ENCODE results near the gene SRPK2.

Gene SRPK2

DNA sequence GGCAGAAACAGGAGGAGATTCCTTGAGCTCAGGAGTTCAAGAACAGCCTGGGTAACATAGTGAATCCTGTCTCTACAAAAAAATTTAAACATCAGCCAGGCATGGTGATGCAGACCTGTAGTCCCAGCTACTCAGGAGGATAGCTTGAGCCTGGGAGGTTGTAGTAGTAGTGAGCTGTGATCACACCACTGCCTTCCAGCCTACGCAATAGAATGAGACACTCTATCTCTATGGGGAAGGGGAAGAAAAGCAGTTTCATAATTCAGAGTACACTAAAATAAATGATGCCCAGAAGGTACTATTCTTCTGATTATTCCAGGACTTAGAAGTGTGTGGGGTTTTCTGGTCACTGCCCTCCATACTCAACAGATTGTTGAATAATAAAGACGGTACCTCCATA lies 197.4 kb downstream of the SRPK2 start:
- no peak for DNase-seq (ENCODE audit: low spot score)

DNA sequence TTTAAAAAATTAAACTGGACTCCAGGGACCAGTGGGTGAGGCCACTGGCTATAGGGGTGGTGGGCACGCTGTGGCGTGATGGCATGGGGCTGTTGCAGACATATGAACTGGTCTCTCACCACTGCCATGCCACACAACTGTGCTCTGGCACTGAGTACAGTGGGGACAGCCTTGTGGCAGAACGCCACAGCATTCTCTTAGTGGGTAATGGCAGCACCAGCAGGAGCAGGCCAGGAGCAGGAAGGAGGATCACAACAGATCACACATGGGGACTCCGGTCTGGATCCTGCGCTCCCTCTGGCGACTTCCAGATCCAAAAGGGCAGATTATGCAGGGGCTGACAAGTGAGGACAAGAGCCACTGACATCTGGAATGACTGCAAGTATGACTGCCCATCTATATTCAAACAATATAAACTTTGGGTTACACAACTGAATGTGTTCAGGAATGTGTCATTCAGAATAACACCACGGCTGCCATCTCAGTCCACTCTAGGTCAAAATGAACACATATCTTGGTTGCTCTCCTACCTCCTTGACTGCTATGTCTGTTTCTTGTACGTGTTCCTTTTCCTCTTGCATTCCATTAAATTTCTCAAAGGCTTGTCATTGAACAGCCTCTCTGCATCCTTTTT lies 198.7 kb downstream of the SRPK2 start:
- no peak for DNase-seq (ENCODE audit: low spot score)

DNA sequence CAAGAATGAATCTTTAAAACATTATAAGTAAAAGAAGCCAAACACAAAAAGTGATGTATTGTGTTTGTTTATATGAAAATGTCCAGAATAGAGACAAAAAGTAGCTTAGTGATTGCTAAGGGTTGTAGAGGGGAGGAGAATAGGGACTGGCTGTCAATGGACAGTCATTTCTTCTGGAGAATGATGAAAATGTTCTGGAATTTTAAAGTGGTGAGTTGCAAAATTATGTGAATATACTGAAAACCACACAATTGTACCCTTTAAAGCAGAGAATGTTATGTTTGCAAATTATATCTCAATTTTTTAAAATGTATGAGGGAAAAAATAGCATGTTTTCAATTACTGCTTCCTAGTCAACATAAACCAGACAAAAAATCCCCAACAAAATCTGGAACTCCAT lies 200.5 kb downstream of the SRPK2 start:
- DNase-seq (ENCODE audit: low spot score): no peak

DNA sequence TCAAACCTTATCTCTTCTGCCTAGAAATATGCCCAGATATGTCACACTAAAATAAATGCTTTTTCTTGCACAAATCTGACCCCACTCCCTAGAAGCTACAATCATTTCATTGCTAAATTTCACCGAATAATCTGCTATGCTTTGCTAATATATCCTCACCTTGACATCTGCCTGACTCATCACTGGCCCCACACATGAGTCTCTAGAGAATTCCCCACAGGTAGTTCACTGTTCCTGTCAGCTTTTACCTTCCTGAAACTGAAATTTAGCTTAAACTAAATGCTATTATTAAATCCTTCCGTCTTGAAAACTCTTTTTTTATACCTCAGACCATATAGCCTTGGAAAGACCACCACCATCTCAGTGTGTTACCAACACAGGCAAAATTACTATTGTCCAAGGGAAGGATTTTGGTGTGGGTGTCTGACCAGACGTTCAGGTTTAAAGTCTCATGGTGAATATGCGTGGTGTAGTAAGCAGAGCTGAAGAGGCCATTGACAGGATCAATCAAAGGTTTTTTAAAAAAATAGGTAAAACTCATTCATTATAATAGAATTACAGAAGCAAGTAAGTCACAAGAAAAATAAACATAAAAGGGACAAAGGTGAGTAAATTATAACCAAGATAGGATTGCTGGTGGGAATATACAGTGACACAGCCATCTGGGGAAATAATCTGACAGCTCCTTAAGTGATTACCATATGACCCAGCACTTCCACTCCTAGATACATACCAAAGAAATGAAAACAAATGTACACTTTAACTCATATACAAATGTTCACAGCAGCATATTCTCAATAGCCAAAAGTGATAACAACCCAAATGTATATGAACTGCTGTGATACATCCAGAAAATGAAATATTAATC lies 201.2 kb downstream of the SRPK2 start:
- no peak for DNase-seq (ENCODE audit: low spot score)

DNA sequence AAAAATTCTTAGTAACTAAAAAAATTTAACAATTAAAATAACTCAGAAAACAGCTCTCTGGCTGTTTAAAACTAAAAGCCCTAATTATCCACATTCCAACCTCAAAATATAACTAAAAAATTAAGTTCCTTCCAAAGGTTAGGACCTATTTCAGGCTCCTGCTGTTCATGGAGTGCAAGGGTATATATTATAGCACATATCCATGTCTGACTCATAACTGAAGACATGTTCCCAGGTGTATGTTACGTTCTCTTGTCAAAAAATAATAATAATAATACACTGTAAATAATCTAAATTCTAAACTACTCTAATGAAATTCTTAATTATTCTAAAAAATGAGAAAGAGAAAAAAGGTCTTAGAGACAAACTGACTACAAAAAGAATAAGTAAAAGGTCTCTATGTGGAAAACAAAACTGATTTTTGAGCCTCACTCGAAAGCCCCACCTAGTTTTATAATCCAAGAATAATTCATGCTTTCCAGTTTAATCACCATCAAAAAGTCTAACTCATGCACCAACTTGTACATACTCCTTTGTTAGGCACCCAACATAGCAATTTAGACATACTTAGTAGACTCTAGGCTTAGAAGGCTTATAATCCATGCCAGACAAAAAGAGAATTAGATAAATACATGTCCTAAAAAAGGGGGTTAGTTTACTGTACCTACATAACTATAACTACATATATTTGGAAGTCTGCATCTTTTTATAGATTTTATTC lies 203.3 kb downstream of the SRPK2 start:
- DNase-seq (ENCODE audit: low spot score): no peak

DNA sequence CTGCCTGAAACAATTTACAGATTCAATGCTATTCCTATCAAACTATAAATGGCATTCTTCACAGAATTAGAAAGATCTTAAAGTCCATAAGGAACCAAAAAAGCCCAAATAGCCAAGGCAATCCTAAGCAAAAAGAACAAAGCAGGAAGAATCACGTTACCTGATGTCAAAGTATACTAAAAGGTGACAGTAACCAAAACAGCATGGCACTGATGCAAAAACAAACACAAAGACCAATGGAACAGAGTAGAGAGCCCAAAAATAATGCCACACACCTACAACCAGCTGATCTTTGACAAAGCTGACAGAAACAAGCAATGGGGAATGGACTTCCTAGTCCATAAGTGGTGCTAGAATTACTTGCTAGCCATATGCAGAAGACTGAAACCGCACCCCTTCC lies 208.7 kb downstream of the SRPK2 start:
- DNase-seq (ENCODE audit: low spot score): no peak

DNA sequence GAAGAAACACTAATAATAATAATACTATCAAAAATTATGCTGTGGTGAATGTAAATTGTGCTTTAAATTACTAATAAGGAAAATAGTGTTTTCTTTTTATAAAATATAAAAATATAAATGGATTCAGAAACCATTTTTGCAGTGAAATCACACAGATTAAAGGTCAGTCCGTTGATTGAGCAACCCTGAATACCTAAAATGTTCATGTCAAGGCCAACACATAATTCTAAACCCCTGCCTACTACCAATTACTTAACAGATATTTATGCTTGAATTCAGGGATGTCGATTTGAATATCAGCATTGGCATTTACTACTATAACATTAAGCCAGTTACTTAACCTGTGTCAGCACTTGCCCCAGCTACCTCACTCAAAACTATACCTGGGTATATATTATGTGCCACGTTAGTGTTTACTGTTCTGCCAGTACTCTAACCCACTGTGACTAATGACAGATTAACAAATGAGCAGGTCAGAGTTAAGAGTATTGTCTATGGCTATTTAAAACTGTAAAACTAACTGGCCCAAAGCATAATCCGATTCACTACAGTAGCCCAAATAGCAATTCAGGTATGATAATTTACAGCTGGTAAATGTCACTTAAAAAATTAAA lies 209.7 kb downstream of the SRPK2 start:
- no peak for DNase-seq (ENCODE audit: low spot score)

DNA sequence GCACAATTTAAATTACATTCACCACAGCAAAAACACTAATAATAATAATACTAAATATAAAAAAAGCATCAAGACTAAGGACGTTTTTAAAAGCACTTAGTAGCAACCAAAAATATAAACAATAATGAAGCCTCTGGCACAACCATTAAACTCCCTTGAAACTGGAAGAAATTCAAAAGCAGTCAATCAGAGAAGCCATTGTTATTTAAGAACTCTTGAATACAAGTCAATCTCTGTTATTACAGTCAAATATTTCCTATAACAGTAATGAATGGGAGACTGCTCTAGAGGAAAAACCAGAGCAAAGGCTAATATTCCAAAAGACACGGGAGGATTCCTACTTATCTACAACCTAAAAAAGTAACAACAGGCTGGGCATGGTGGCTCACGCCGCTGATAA lies 210.5 kb downstream of the SRPK2 start:
- no peak for DNase-seq (ENCODE audit: low spot score)

DNA sequence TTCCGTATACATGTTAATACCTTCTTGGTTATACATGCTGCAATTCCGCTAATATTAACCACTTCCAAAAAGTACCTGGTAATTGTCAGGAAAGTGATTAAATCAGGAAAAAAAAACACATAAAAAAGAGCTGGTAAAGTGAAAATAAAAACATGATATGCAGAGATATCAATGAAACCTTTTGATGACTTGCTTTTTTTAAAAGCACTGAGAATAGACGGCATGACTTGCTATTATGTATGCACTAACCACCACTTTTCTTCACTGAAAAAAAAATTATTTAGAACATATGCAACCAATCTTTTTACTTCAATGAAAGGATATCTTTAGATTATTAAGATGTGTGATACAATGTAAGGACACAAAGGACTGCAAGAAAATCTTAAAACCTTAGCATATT lies 211.7 kb downstream of the SRPK2 start:
- no peak for DNase-seq (ENCODE audit: low spot score)

DNA sequence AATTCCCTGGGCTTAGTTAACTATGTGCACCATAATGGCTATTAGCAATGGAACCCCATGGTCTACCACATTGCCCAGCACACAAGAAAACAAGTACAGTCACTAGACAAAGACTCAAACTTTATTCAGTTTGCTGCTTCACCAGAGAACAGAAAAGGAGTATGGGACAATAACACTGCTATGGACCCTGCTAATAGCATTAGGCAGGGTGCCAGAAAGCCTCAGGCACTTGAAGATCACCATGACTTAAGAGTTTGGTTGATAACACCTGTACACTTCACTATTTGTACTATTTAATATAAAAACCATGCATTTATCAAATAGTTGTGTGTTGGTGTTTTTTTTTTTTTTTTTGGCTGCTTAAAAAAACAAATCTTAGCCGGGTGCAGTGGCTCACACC lies 215.1 kb downstream of the SRPK2 start:
- no peak for DNase-seq (ENCODE audit: low spot score)

DNA sequence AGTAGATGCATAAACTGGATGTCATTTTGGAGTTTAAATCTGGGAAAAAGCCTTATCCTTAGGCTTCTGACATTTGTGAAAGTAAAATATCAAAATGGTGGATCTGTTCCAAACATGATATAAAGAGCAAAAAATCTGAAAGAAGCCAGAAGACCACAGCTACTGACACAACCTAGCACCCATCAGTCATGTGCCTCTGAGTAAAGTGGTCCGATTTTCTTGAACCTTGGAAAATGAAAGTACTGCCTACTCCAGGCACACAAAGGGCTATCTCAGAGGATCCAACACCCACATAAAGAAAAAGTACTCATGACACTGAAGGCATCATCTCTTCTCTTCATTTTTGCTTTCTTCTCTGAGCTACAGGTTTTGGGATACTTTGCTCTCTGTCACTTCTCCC lies 224.0 kb downstream of the SRPK2 start:
- no peak for DNase-seq (ENCODE audit: low spot score)

DNA sequence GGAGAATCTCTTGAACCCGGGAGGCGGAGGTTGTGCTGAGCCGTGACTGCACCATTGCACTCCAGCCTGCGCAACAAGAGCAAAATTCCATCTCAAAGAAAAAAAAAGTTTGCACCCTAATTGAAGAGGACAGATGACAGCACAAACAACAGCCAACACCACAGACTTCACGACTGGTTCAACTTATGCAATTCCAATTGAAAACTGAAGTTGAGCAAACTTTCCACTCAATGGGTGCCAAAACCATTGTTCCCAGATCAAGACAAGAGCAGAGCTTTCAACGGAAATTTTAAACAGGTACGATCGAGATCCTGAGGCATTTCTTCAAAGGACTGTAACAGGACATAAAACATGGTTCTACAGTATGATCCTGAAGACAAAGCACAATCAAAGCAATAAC lies 225.0 kb downstream of the SRPK2 start:
- no peak for DNase-seq (ENCODE audit: low spot score)

DNA sequence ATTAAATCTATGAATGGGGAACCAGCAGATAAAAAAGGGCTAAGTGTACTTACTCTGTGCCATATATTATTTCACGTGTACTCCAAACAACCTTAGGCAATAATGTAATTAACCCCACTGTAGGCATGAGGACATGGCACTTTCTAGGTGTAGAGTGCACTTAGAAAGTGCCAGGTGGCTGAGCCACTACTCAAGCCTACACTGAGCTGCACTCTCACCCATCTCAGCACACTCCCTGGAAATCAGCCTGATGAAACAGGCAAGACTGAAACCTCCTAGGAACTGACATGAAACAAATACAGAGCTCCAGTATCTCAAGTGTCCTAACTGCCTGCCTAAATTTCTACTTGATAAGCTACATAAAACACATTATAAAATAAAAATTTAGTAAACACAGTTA lies 227.4 kb downstream of the SRPK2 start:
- DNase-seq (ENCODE audit: low spot score): no peak

DNA sequence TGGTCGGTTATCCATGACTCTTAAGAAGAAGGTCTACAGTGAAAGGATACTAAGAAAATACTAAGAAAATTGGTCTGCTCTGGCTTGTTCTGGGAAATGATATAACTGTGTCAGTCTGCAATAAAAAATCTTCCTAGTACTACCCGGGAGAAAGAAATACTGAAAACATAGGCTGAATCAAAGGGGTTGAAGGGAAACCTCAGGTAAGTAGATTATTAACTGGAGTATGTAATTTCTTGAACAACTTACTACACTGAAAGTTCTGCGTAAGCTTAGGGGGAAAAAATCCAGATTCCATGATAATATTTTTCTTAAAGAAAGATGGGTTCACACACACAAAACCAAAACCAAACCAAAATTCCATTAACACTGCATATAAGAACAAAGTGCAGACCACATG lies 231.4 kb downstream of the SRPK2 start:
- no peak for DNase-seq (ENCODE audit: low spot score)

DNA sequence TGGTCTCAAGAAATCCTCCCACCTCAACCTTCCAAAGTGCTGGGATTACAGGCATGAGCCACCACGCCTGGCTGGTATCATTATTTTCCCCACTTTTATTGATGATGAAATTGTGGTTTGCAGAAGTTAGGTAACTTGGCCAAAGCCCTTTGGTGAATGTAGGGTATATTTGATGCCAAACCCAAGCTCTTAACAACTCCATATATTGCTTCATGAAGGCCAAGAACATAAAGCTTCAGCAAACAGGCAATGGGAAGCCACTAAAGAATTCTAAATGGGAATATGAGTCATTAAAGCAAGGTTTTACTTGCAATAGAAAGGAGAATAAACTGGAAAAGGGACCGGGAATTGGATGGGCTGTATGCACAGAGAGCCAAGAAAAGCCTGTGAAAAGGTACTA lies 232.0 kb downstream of the SRPK2 start:
- DNase-seq (ENCODE audit: low spot score): no peak

DNA sequence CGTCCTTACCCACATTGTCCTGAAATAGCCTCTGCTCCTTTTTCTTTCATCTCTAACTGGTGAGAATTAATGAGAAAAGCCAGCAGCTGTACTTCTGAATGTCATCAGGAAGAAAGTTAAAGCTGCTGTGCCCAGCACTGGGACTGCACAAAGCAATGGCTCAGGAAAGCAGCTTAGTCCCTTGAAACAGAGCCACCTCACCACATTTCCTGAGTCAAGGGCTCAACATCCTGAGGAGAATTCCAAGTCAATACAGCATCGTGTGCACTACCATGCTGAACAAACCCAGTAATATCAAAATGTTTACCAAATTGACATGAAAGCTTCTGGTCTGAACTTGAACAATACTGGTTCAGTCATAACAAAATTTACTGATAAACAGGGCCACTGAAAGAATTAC lies 234.6 kb downstream of the SRPK2 start:
- DNase-seq (ENCODE audit: low spot score): no peak

DNA sequence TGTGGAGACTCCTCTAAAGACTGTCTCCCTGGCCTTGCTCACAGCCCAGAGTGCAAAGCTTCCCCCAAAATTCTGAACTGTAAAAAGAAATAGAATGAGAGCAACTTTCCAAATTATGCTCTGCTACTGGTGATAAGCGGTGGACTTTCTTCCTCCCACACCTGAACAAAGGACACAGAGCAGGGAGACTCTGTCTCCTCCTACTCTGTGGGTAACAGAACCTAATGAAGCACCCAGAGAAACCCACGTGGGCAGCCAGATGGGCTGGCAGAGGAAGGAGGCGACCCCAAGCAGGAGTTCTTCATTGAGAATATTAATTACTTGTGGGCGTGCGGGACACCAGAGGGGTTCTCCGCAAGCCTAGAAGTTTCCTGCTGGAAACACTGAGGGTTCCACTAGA lies 235.2 kb downstream of the SRPK2 start:
- no peak for DNase-seq (ENCODE audit: low spot score)

DNA sequence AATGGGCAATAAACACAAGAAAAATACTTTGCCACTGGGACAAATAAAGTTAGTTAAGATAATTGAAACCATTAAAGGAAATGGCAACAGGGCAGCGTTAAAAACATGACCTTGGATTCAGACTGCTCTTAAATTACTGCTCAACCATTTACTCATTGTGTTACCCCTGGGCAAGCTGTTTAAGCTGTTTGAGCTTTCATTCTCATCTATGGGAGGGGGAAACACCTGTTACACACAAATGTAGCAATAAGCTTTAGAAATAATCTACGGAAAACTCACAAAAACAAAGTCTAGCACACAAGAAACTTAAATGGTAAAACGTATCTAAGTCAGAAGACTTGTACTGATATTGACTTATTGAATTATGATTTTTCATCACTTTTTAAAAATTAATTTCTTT lies 237.6 kb downstream of the SRPK2 start:
- no peak for DNase-seq (ENCODE audit: low spot score)

DNA sequence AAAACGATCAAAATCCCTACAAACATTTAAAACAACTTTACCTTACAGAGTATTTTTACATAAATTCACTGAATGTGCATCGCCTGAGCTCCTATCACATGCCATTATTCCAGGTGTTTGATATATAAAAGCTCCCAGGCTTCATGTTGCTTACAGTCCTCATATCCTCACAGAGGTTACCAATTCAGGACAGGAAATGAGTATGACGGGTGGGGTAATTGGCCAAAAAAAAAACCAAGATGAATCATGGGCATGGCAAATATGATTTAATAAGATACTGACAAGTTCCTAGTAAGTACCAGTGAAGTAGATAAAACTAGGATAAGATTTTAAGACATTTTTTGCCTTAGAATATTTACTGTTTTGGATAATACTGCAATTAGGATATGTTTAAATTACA lies 238.9 kb downstream of the SRPK2 start:
- no peak for DNase-seq (ENCODE audit: low spot score)

DNA sequence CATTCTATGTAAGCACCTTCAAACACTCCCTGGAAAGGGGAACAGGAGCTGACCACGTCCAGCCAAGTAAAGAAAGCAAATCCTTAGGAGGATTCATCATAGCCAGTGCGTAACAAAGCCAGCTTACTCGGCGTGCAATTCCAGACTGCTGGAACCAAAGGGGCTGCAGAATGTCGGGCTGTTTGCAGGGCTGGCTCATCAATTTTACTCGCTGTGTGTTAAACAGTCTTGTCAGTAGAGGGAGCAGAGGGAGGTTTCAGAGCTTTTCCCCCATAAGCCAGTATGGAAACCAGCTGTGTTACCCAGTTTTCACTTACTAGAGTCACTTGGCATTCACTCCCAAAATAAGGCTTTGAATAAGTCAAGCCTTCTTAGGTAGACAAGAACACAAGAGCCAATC lies 247.7 kb downstream of the SRPK2 start:
- DNase-seq (ENCODE audit: low spot score): peak; percentile 56

DNA sequence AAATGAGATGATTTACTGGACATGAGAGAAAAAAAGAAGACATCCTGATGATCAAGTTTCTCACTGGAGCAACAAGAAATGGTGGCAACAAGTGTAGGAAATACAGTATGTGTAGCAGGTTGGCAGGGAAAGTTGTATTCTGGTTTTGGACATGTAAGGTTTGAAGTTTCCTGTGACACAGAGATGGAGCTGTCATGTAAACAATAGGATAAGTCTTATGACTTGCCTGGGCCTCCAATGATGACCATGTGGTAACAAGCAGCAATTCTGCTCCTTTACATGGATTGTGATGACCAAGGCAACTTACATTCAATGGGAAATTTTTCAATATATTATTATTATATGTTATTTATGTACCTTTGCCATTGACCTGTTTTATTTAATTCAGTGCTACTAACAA lies 249.3 kb downstream of the SRPK2 start:
- no peak for DNase-seq (ENCODE audit: low spot score)

DNA sequence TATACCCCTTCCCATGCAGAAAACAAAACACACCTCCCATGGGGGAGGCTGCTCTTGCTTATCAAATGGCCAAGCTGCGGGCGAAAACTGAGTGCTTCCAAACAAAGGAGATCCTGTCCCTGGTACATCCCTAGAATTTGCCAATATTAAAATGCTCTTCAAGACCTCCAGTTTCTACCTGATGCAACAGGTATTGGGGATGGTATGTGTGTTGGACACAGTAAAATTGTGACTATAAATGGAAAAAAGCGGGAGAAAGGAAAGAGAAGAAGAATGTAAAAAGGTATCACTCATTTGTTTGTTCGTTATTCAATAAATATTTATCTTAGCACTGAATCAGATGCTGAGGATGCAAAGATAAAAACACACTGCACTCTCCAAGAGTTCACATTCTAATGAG lies 250.8 kb downstream of the SRPK2 start:
- DNase-seq (ENCODE audit: low spot score): no peak

DNA sequence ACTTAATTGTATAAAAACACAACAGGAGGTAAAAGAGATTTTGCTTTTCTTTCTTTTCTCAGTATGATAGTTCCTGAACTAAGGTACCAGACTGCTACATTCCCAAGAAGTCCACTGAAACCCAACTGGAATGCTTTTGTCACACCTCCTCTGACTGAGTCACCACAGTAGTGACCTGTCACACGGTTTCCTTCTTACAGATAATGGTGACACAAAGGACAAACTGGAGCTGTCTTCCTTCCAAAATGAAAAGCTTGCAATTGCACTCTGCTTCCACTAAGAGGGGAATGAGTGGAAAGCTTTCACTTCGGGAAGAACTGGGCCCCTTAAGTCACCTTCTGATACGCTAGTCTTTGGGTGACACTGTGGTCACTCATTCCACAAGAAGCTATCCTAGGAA lies 252.5 kb downstream of the SRPK2 start:
- no peak for DNase-seq (ENCODE audit: low spot score)

Data from NAMALWA (cell line).